NCI-H510A (cell line): ENCODE results near the gene METAP1D.
"Not testable (repeated sequence)": the region's sequence is repeated elsewhere in the genome, so short reads cannot be mapped to it uniquely, and the experiment has no call there.

Experiments
- DNase-seq: peaks from one replicate; lab custom pipeline; 2025; lab: John Stamatoyannopoulos, UW

METAP1D gene

GRCh38 chr2:171999604-172000469 is at the start of gene METAP1D:
Gene METAP1D, plus strand, starts transcription at chr2:171999953. Its CDS starts 17 bp downstream, at chr2:171999970.
- peak; percentile 98 for DNase-seq

GRCh38 chr2:171952276-171952675 is 47.5 kb upstream of the METAP1D start:
- DNase-seq: no peak

- no peak for DNase-seq
Observed at GRCh38 chr2:171952748-171953147, 47.0 kb upstream of the METAP1D start.

GRCh38 chr2:171956135-171956825 is 43.5 kb upstream of the METAP1D start:
- DNase-seq: no peak

- no peak for DNase-seq
Observed at GRCh38 chr2:171957061-171957460, 42.7 kb upstream of the METAP1D start.

- no peak for DNase-seq
Observed at GRCh38 chr2:171958475-171958874, 41.3 kb upstream of the METAP1D start.

- DNase-seq: no peak
Observed at GRCh38 chr2:171959998-171960397, 39.8 kb upstream of the METAP1D start.

- no peak for DNase-seq
Observed at GRCh38 chr2:171960570-171960969, 39.2 kb upstream of the METAP1D start.

GRCh38 chr2:171963198-171963597 is 36.6 kb upstream of the METAP1D start:
- no peak for DNase-seq

GRCh38 chr2:171964308-171964707 is 35.4 kb upstream of the METAP1D start:
- no peak for DNase-seq

GRCh38 chr2:171965238-171965637 is 34.5 kb upstream of the METAP1D start:
- DNase-seq: no peak

- DNase-seq: no peak
Observed at GRCh38 chr2:171965661-171966060, 34.1 kb upstream of the METAP1D start.

- no peak for DNase-seq
Observed at GRCh38 chr2:171966235-171966634, 33.5 kb upstream of the METAP1D start.

GRCh38 chr2:171966688-171967087 is 33.1 kb upstream of the METAP1D start:
- no peak for DNase-seq

- DNase-seq: no peak
Observed at GRCh38 chr2:171968509-171968908, 31.2 kb upstream of the METAP1D start.

GRCh38 chr2:171972329-171972982 is 27.3 kb upstream of the METAP1D start:
- DNase-seq: no peak

GRCh38 chr2:171979103-171979502 is 20.6 kb upstream of the METAP1D start:
- DNase-seq: no peak

- DNase-seq: not testable (repeated sequence)
Observed at GRCh38 chr2:171983924-171984323, 15.8 kb upstream of the METAP1D start.

GRCh38 chr2:171985076-171985475 is 14.7 kb upstream of the METAP1D start:
- DNase-seq: no peak

GRCh38 chr2:171986778-171987177 is 13.0 kb upstream of the METAP1D start:
- no peak for DNase-seq

- no peak for DNase-seq
Observed at GRCh38 chr2:171991027-171991426, 8.7 kb upstream of the METAP1D start.

GRCh38 chr2:171995586-171995985 is 4.2 kb upstream of the METAP1D start:
- no peak for DNase-seq

- no peak for DNase-seq
Observed at GRCh38 chr2:171996021-171996420, 3.7 kb upstream of the METAP1D start.
